HG03432 (cell line): ENCODE measurements around the gene KIF16B.
A peak's percentile ranks its signal among the peaks of the same experiment; 100 is the strongest.

Experiments
- ATAC-seq: cut with Tn5 transposase; IDR thresholded peaks from one replicate; pipeline ENCODE4 v1.9.1; 2021; ENCODE audit warnings: mild to moderate bottlenecking, moderate library complexity; ENCODE audit not compliant: unreplicated experiment

KIF16B gene

DNA sequence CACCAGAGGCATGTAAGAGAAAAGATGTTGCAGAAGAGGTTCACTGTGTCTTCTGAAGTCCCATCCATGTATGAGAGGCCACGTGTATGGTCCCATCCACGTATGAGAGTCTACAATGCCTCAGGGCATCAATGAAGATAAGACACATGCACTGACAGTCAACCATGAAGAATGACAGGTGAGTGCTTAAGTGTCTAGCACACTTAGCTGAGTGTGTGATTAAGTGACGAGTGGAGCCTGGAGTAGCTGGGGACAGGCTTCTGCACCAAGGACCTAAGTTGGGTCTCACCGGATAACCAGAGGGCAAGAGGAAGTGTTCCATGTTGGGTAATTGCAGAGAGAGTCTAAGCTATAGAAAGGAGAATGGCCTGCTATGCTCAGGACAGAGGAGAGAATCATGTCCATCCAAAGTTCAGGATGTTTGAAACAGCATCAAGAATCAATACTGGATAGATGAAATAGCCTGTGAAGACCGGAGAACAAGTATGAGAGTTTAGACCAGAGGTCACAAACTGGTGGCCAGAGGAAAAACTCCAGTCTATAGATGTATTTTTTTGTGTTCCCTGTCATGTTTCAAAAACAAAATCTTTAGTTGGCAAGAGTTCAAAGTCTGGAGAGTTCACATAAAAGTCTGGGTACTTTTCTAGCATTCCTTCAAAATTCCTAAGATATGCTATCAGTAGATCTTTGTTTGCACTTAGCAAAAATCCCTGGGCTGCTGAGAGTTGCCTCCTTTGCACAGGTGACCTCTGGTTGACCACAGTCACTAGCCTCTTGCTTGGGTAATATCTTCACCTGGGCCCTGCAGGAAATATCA lies 165.8 kb downstream of the KIF16B start:
- no peak for ATAC-seq

DNA sequence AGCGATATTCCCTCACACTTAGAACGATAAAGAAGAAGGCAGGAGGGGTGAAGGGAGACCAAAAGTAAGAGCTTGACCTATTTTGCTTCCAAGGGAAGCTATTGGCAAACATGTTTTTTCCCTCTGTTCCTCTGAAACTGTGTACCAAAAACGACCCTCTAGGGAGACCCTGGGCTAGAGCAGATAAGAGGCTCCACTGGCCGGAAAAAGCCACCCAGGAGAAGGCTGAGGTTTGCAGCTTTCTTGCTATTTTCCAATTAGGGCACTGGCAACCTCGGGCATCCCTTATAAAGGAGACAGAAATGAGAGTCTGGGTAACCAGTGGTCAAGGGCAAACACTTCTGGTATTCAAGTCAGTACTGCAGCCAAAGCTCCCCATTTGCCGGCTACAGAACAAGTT lies 168.0 kb downstream of the KIF16B start:
- no peak for ATAC-seq

DNA sequence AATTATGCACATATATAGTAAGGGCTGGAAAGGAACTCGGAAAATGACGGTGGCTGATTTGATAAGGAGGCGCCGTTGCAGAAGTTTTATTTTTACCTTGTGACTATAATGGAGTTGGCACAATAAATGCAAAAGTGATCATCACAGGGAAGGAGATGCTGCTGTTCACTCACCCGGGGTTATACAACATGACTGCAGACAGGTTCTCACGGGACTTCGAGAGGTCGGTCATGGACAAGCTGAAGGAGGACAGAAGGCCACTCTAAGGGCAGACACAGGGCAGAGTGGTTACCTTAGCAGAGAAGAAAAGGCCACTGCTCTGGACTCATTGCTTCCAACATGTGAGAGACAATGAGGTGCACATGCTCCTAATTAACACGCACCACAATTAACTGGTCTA lies 168.6 kb downstream of the KIF16B start:
- ATAC-seq, result no peak

DNA sequence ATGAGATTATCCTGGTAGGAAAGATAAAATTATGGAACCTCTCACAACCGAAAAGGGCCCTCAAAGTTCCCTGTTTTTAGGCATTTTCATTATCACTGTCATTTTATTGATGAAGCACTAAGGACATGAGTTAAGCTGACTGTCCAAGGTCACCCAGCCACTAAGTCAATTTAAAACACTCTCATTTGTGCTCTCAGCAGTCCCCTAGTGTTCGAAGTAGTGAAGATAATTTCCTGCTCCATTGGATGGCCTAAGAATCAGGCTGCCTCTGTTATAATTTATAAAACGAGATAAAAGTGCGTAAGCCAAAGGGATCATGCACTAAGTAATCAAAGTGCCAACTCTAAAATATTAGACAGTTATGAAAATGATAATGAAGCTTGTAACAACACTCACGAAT lies 169.1 kb downstream of the KIF16B start:
- ATAC-seq, result no peak

DNA sequence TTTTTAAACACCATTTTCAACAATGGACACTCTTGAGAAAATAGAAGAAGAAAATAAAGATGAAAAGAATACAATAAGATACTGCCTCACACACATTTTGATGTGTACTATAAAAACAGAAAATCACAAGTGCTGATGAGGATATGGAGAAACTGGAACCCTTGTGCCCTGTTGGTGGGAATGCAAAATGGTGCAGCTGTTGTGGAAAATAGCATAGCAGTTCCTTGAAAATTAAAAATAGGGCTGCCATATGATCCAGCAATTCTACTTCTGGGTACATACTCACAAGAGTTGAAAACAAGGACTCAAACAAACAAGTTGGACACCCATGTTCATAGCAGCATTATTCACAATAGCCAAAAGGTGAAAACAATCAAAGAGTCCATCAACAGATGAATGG lies 173.0 kb downstream of the KIF16B start:
- no peak for ATAC-seq

DNA sequence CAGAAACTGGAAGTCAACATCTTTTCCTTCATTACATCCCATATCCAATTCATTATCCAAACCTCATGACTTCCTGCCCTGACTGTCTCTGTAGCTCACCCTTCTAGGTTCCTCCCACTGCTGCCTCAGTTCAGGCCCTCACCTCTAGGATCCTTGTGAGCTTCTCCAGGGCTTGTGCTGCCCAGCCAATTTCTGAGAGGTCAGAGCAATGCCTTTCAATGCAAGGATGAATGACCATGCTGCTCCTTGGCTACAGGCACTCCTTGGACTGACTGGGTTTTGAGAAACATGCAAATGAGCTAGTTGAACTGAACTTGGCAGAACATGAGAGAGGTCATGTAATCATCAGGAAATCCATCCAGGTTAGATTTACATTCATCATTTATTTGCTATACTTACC lies 173.4 kb downstream of the KIF16B start:
- no peak for ATAC-seq

DNA sequence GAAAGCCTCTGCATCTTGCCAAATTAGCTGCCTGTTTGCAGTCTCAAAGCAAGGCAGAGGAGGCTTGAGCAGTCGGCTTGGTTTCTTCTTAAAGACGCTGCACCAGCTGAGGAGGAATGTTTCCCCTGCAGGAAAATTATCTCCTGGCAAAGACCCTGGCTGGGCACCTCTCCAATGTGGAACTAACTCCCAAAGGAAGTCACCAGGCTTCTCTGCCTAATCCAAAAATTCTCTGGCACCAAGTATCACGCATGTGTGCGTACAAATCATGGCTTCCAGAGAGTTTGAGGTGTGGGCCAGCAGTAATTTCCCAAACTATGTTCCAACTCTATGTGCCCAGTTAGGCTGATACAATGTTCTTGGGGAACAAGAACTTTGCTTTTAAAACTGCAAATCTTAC lies 176.2 kb downstream of the KIF16B start:
- ATAC-seq, result no peak

DNA sequence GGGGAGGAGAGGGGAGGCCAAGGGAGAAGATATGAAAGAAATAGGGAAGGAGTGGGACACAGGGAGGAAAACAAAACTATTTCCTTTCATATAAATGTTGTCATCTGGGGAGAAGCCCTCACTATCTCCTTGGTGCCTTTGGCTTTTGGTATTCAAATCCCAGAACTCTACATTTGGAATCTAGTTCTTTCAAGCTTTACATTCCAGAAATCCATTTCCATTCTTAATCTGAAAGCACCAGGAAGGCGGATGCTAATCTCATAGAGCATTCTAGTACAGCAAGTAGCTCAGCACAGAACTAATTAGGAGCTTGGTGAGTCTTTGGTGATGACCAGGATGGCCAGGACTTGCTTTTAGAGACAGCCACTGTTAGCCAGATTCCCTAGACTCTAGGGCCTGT lies 177.9 kb downstream of the KIF16B start:
- ATAC-seq, result no peak

DNA sequence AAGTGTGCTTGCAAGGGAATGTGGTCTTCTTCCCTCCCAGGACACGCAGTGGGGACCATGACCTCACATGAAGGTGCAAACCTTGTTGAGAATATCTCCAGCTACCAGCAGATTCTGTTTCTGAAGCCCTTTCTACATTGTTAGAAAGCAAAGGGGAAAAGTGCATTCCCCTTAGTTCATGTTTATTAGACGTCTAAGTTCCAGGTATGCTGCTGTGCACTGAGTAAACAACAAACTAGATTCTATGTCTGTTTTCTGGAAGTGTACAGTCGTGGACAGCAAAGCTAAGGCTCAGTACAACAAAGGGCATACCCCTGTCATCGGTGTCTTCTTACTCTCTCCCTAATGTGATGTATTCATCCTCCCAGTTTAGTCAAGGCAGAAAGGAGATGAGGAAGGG lies 178.5 kb downstream of the KIF16B start:
- ATAC-seq, result no peak

DNA sequence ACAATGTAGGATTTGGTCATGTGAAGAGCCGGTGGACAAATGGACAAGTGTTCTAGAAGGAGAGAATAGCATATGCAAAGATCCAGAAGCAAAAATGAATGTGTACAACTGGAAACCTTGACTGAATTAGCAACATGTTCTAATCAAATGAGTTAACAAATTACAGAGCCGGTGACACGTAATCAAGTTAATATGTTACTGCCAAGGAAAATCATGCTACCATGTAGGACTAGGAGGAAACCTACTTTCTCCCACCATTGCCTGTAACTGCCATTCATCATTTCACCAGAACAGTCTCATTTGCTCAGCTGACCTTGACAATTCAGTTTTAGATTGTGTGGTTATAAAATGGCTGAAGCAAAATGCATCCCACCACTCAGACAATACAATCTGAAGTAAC lies 179.4 kb downstream of the KIF16B start:
- ATAC-seq, result no peak

DNA sequence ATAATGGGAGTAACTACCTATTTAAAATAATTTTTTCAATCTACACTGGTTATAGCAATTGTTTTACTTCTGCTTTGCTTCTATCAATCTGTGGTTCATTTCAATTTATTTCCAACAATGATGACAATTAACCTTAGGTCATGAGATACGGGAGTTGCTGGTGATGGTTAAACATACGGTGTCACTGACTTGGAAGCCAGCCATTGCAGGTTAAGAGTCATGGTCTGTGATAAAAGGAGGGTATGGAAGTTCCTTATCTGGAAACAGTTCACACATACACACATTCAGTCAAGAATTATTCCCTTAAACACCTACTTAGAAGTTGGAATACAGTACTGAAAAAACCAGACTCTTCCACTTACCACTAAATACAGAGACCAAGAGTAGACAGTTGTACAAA lies 180.0 kb downstream of the KIF16B start:
- no peak for ATAC-seq

DNA sequence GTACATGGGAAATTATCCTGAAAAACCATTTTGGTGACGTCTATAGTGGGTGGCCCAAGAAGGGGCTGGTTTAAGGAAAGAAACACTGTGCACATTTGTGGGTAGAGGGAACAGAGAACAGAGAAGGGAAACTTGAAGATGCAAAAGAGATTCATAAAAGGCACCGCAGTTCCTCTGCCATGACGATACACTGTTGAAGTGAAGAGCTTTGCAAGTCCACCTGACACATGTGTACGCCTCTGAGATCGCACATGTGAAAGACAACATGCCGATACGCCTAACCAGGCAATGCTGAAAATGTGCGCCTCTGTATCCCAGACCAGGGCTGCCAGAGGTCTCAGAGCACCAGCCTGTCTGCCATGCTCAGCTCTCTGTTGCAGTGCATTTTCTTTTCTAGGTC lies 180.9 kb downstream of the KIF16B start:
- ATAC-seq, result peak; percentile 97

DNA sequence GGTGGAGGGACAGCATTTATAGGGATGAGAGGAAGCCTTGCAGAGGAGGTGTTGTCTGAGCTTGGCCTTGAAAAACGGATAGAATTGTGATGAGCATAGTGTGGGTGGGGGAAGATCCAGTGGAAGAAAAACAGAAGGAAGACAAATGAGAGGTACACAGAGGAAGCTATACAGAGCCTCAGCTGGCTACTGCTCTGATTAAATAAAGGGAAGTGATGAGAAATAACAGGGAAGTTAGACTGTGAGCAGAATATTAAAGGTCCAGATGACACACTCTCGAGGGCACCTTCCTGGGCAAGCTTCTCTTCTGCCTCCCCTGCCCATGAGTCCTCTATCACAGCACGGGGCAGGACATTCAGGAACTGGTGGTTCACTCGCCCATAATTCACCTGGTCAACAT lies 182.3 kb downstream of the KIF16B start:
- no peak for ATAC-seq

DNA sequence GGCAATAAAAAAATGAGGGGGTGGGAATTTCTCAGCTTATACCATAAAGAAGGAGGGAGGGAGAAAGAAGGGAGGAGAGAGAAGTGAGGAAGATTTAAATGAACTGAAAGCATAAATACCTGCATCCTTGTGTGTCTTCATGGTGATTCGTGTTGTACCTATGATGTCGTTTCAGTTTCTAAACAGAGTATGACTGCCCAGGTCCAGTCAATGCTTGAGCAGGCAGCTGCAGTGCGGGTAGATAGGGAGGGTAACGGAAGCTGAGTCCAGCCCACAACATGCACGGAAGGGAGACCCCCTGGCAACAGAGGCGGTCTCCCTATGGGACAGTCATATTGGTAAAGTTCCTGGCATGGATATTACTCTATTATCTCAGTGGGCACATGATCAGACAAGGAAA lies 184.5 kb downstream of the KIF16B start:
- ATAC-seq, result no peak

DNA sequence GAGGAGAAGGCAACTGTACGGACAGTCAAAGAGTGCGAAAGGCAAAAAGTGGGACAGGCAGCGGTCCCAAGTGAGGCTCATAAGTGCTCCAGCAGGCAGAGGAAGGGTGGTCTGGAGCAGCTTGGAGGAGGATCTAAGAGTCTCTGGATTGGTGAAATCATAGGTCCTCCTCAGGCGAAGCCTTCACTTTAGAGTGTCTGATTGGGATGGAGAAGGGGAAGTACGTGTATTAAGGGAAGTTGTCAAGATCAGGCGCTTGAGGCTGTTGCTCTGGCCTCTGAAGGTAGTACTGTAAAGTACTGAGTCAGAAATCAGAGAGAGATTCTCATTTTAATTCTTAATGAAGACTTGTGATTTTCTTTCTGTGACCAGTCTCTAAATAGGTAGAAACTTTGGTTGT lies 185.6 kb downstream of the KIF16B start:
- no peak for ATAC-seq

DNA sequence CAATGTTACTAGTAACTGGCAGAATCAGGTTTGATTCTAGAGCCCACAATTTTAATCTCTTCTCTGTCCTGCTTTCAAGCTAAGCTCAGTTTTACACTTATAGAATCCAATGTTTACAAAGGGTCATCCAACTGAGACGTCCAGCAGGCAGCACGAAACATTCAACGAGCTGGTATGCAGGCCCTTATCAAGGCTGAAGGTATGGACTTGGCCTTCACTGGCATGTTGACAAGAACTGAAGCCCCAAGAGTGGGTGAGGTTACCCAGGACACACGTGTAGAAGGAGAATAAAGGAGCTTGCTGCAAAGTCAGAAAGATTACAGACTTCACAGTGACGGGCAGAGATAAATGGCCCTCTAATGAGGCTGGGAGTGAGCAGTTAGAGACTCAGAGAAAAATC lies 187.4 kb downstream of the KIF16B start:
- no peak for ATAC-seq

DNA sequence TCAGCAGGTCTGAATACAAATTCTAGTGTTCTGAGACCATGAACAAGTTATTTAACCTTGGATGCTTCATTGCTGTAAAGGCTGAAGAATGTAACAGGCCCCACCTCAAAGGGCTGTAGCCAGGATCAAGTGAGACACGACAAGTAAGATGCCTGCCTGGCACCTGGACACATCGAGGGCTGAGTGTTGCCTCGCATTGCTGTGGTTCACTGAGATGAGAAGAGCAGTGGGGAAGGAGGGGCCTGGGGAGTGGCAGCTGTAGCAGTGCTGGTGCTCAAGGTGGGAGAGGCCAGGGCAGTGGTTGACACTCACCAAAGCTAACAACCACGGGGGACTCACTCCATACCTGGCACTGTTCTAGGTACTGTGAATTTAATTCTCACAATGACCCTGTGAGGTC lies 187.8 kb downstream of the KIF16B start:
- ATAC-seq, result no peak

DNA sequence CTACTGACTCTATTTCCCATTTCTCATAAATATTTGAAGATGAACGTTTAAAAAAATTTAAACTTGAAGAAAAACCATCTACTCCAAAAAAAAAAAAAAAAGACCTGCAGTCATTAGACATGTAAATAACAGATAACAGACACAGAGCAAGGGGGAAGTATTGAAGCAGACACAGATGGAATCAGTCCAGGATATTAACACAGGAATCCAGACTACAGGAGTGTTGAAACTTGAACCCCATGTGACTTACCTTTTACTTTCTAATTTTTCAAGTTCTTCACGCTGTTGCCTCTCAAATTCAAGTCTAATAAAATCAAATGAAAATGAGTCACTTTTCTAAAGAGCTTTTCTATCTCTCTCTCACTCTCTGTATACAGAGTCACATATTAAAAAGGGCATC lies 191.8 kb downstream of the KIF16B start:
- ATAC-seq, result no peak

DNA sequence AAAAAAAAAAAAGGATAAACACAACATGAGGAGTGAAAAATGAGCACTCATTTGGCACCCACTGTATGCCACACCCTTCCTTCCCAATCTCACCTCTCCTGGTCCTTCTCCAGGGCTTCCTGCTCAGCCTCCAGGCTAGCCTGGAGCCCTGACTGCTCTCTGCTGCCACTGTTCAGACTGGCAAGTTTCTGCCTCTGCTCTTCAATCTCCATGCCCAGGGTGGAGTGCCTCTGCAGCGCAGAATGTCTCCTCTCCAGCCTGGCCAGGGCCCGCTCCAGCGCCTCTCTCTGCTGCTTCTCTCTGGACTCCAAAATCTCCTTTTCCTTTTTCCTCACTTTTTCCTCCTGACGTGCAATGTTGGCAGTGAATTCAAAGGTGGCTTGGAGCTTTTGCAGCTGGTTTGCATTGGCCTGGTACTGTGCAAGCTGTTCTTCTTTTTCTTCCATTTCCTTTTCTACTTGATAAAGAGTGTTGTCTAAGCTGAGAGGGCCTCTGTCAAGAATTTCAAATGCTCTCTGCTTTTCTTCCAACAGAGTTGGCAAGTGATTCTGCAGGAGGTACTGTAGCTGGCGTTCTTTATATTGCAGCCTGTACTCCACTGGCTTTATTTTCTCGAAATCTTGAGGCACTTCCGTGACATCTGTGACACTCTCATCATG lies 194.4 kb downstream of the KIF16B start:
- no peak for ATAC-seq

DNA sequence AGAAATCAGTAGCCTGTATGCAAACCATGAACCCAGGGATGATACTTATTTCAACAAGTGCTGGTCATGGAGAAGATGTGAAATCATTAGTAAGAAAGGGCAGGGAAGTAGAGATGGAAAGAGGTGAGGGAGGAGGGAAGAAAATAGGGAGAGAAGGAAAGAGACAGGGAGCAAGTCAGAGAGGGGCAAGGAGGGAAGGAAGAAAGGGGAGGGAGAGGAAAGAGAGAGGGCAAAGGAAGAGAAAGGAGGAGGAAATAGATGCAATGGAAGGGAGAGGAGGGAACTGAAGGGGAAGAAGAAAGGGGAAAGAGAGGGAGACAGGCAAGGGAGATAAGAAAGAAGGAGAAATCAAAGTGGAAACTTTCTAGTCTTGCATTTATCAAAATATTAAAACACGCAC lies 195.1 kb downstream of the KIF16B start:
- no peak for ATAC-seq

DNA sequence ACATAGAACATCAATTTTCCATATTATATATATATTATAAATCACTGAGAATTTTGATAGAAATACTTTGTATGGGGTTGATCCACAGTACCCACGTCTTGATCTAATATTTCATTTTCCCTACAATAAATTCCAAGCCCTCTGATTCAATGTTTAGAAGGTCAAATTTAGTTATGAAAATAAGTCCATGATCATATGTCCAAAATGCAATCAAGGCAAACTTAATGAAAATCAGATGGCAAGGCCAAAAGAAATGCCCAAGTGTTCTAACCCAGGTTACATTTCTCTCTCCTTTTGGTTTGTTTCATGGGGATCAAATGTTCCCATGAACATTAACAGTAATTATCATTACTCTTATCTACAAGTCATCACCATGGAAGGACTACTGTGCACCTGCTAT lies 203.8 kb downstream of the KIF16B start:
- ATAC-seq, result no peak

DNA sequence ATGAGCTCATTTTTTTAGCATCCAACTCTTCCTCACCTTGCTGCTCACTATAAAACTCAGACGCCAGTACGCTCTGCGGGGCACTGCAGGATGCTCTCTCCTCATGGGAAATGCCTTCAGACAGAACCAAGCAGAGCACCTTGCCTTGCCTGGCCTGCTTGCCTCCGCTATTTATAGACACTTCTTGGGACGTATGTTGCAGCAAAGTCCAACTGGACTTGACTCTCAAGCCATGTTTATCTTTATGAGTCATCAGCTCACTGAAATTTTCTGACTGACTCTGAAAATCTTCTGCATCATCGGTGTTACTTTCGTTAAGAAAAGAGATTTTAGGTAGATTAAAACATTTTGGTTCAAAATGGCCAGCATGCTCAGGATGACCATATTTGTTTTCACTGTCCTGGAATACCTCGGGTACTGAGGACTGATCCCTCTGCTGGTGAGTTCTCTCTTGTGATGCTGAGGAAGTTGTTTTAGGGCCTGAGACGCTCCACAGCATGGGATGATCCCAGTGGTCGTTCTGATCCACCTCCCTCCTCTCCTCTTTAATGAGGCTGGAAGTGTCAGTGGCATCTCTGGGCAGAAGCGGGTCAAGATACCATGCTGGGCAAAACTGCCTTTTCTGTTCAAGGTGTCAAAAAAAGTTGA lies 204.5 kb downstream of the KIF16B start:
- no peak for ATAC-seq
